GM12891 (cell line): ENCODE data around the gene FAM81B. TPM values are rescaled to one million over a fixed set of nuclear protein-coding genes. Genes with fewer than 3 reads are reported as not detected.
A peak's percentile ranks its signal among the peaks of the same experiment; 100 is the strongest.
"Not testable (repeated sequence)": the region's sequence is repeated elsewhere in the genome, so short reads cannot be mapped to it uniquely, and the experiment has no call there.

ENCODE experiments used
- DNase-seq: peaks from one replicate; pipeline ENCODE4 v3.0.0; 2011; ENCODE audit warnings: low spot score; ENCODE audit not compliant: insufficient read length
- FAIRE-seq: peaks from 2 replicates; lab custom pipeline; 2011; peaks lifted over from hg19 to GRCh38; lab: Jason Lieb, UNC
- PAX5 ChIP-seq: IDR thresholded peaks from 2 replicates; pipeline ENCODE4 v1.6.1; 2011; ENCODE audit warnings: low read length, moderate library complexity, mild to moderate bottlenecking; ENCODE audit not compliant: insufficient read depth, severe bottlenecking
- POLR2A ChIP-seq: IDR thresholded peaks from 2 replicates; pipeline ENCODE4 v1.6.1; 2011; ENCODE audit warnings: low read depth, low read length, control low read depth
- POLR2AphosphoS5 ChIP-seq: IDR thresholded peaks from 2 replicates; pipeline ENCODE4 v1.6.1; 2011; ENCODE audit warnings: low read depth, low read length, control low read depth
- POU2F2 ChIP-seq: IDR thresholded peaks from 2 replicates; pipeline ENCODE4 v1.6.1; 2011; ENCODE audit warnings: low read depth, mild to moderate bottlenecking, control low read depth, low read length, moderate library complexity
- SPI1 ChIP-seq: IDR thresholded peaks from 2 replicates; pipeline ENCODE4 v1.6.1; 2011; ENCODE audit warnings: low read depth, low read length, control low read depth
- TAF1 ChIP-seq: IDR thresholded peaks from 2 replicates; pipeline ENCODE4 v1.6.1; 2011; ENCODE audit warnings: low read depth, low read length, control low read depth
- polyA plus RNA-seq: library from polyadenylated mRNA; unstranded; fragments of >200 nt; gene quantifications from one replicate; pipeline ENCODE4 v1.2.1, GENCODE V29; 2012; ENCODE audit warnings: low read depth, missing spikeins, inconsistent platforms; ENCODE audit not compliant: missing spikeins

Gene FAM81B
- not detected for polyA plus RNA-seq

DNA sequence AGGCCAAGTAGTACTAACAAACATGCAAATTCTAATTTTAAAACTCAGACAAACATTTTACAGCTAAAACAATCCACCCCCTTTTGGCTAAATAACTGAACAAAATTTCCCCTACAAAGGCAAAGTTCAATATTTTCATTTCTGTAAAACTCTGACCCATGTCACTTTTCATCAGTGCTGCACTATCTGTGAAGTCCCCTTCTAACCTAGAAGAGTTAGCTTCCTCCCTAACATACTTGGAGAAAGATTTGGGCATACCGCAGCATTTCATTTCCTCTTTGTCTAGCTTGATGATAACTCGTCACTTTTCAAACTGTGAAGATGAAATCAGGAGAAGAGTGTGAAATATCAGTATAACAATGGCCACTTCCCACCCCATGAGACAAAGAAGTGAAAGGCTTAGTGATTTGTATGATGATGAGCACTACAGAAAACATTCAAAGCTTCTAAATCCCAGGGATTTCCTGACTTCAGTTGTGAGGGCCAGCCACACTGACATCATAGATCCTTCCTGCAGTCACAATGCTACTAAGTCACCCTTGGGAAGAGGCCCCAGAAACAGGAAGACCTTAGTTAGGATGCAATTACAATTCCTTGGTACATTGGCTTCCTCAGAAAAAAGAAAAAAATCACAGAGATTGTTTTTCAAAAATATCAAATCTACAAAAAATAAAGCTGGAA, at the start of gene FAM81B:
TSS of gene FAM81B (plus strand) at position 555 of the 681 bp plus-strand sequence. CDS start at position 579, 24 bp downstream.
- FAIRE-seq: no peak
- TF ChIP-seq PAX5 (no peak), SPI1 (peak; percentile 49)
- no peak for DNase-seq

DNA sequence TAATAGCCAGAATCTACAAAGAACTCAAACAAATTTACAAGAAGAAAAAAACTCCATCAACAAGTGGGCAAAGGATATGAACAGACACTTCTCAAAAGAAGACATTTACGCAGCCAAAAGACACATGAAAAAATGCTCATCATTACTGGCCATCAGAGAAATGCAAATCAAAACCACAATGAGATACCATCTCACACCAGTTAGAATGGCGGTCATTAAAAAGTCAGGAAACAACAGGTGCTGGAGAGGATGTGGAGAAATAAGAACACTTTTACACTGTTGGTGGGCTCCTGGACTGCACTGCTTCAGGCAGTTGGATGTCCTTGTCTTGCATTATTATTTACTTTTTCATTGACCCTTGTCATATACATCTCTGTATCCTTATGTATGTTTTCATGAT, 49.7 kb upstream of the FAM81B start:
- not testable (repeated sequence) for FAIRE-seq, DNase-seq

- DNase-seq: no peak
- TF ChIP-seq TAF1 (no peak), POLR2AphosphoS5 (no peak), POLR2A (no peak), PAX5 (no peak)
- FAIRE-seq: no peak
Measured at GRCh38 chr5:95347506-95348120, 43.6 kb upstream of the FAM81B start.

- no peak for DNase-seq
- no peak for FAIRE-seq
- no peak for TF ChIP-seq POU2F2
- TF ChIP-seq SPI1: no peak
- no peak for TF ChIP-seq POLR2AphosphoS5
- TF ChIP-seq PAX5: no peak
- TF ChIP-seq POLR2A: no peak
- TF ChIP-seq TAF1: no peak
Measured at GRCh38 chr5:95350631-95351030, 40.5 kb upstream of the FAM81B start.

DNA sequence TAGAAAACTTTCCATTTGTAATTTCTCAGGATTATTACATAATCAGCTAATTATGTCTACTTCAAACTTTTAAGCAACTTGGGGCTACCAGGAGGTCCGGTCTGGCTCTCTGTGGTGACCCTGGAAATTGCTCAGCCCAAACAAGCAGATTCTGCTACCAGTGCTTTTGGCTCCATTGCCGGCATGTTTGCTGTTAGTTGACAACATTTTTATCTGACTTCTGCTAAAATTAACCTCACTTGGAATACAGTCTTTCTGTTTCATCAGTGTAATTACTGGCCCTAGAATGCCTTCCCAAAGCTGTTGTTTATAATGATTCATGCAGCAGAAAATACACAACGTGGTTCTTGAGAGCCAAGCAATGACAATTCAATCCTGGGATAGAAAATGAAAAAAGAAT, 38.5 kb upstream of the FAM81B start:
- TF ChIP-seq POU2F2 (no peak), SPI1 (no peak), POLR2A (no peak), PAX5 (no peak), POLR2AphosphoS5 (no peak), TAF1 (no peak)
- FAIRE-seq: no peak
- DNase-seq: no peak

DNA sequence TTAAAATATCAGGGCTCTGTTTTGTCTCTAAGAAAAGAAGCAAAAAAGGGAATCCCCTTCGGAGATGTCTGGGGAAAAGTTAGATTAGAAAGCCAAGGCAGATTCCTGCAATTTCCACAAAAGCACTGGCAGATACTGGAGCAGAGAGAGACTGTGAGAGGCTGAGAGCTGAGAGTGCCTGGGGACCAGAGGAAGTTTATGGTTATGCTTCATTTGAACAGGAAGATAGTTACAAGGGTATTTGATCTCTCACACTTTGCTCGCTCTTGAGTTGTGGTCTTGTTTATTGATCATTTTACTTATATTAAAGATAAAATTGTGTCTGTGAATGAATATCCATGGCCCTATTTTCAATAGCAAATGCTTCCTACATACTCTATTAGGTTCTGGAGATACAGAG, 32.8 kb upstream of the FAM81B start:
- no peak for FAIRE-seq
- DNase-seq: no peak
- no peak for TF ChIP-seq SPI1
- TF ChIP-seq POU2F2: no peak
- no peak for TF ChIP-seq PAX5
- TF ChIP-seq TAF1: no peak
- no peak for TF ChIP-seq POLR2AphosphoS5
- TF ChIP-seq POLR2A: no peak

GRCh38 chr5:95358848-95359247, 32.3 kb upstream of the FAM81B start:
- DNase-seq (no peak), FAIRE-seq (no peak)
- no peak for TF ChIP-seq POLR2A

DNA sequence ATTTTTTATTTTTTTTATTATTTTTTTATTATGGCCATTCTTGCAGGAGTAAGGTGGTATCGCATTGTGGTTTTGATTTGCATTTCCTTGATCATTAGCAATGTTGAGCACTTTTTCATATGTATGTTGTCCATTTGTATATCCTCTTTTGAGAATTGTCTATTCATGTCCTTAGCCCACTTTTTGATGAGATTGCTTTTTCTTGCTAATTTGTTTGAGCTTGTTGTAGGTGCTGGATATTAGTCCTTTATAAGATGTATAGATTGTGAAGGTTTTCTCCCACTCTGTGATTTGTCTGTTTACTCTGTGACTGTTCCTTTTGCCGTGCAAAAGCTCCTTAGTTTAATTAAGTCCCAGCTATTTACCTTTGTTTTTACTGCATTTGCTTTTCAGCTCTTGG, 30.5 kb upstream of the FAM81B start:
- DNase-seq: not testable (repeated sequence)

DNA sequence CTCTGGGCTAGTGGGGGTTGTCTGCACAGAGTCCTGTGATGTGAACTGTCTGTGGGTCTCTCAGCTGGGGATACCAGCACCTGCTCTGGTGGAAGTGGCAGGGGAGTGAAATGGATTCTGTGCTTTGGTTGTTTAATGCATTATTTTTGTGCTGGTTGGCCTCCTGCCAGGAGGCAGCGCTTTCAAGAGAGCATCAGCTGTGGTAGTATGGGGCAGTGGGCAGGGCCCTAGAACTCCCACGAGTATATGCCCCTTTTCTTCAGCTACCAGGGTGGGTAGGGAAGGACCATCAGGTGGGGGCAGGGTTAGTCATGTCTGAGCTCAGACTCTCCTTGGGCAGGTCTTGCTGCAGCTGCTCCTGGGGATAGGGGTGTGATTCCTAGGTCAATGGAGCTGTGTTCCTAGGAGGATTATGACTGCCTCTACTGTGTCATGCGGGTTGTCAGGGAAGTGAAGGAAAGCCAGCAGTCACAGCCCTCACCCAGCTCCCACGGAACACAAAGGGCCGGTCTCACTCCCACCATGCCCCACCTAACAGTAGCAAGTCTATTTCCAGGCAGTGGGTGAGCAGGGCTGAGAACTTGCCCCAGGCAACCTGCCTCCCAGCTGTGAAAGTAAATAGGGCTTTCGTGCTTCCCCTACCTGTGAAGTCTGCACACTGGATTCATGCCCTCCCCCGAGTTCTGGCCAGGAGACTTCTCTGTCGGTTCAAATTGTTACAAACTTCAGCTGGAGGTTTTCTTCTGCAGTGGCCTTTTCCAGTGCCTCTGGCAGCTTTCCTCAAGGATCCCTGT, 25.7 kb upstream of the FAM81B start:
- DNase-seq (no peak), FAIRE-seq (no peak)
- TF ChIP-seq PAX5 (no peak), POLR2AphosphoS5 (no peak), SPI1 (no peak), TAF1 (no peak), POLR2A (no peak), POU2F2 (no peak)

More for the DNA sequence above, 30.5 kb upstream of the FAM81B start:
- not testable (repeated sequence) for FAIRE-seq

DNA sequence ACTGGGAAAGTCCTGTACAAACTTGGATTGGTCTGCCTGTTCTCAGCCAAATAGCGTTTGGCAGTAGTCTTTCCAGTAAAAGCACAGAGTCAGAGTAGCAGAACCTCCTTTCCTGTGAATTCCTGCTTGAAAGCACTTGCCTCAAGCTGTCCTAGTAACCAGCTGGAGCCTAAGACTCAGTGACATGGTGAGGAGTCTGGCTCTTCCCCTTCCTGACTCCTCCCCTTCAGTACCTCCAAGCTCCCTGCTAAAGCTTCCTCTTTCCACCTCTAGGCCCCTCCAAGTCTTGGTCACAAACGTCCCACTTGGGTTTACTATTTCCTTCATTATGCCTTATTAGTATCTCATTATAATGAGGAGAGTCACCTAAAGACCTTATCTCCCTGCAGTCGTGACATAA, 21.4 kb upstream of the FAM81B start:
- FAIRE-seq: no peak
- no peak for DNase-seq
- TF ChIP-seq PAX5: no peak
- no peak for TF ChIP-seq POLR2A
- no peak for TF ChIP-seq SPI1
- TF ChIP-seq POU2F2: no peak
- no peak for TF ChIP-seq POLR2AphosphoS5
- no peak for TF ChIP-seq TAF1
